ENCODE data around the gene HOXA3.

HOXA3 gene

DNA sequence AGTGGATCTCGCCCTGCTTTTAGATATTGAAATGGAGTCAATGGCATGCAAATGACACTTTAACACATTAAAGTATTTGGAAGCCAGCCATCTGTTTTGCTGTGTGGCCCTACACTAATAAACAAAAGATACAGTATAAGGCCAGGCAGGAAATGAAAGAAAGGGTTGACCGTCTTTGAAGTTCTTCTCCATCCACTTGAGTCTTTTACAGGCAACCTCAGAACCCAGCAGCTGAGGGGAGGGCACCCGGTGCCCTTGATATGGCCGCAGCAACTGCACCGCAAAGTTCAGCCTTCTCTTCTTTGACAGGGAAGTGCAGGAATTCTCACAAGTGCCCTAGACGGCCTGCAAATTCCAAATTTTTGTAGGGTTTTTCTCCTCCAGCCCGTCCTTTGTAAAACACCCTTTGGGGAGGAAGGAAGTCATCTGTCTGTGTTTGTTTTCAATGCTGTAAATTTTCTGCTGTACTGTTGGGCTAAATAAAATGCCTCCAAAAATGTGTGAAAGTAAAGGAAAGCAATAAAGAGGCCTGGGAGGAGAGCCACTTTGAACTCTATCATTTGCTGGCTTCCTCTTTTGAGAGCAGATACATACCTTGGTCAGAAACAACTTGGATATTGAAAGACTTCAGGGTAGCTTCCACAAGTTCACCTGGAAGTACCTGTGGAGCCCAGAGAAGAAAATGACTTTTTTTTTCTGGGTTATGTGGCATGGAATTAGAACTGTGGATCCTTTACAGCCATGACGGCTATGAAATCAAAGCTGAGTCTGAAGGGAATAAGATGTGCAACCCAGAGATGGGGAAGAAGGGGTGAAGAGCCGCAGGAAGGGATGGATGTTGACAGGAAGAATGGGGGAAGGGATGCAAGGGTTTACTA, 60.2 kb downstream of the HOXA3 start:
- H3K9me3 Mint-ChIP-seq = no peaks in the 10 kb centered on the region
- H3K27ac Mint-ChIP-seq = no peak overlapping the region
- peaks cover 86% of the 10 kb centered on the region for H3K27me3 Mint-ChIP-seq
- intact Hi-C loops (cut with micrococcal nuclease) = loop anchor here (10.0 kb wide), 2 partner anchors 63 to 1227 kb away; partner anchors contain the start of genes HOXA3 and HOXA7
- peaks cover 15% of the 10 kb centered on the region for H3K36me3 Mint-ChIP-seq (ENCODE audit: low read depth)
- H3K4me3 Mint-ChIP-seq = no peak overlapping the region
- peaks cover 37% of the 10 kb centered on the region for H3K4me1 Mint-ChIP-seq (ENCODE audit: low read depth)

DNA sequence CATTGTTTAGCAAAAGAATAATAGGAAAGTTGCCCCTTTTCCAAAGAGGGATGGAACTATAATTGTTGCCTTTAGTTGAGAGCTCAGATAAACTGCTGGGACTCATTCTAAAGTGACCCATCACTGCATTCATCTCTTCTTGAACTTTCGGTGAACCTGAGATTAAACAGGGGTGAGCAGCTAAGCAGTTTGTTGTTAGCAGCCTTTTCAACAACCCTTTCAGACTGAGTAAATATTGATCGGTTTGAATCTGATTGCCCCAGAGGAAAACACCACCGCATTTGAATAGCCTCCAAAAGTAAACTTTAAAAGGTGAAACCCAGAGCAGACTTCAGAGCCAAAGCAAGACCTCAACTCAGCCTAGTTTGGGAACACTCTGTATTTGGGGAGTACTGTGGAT, 61.3 kb downstream of the HOXA3 start:
- Mint-ChIP-seq H3K36me3 (ENCODE audit: low read depth) (peaks cover 4% of the 10 kb centered on the region), H3K4me3 (no peak overlapping the region), H3K9me3 (no peaks in the 10 kb centered on the region), H3K4me1 (ENCODE audit: low read depth) (peaks cover 32% of the 10 kb centered on the region), H3K27me3 (peaks cover 90% of the 10 kb centered on the region), H3K27ac (no peak overlapping the region)
- intact Hi-C loops (cut with micrococcal nuclease) = loop anchor here (10.0 kb wide), 2 partner anchors 64 to 1226 kb away; partner anchors contain the start of genes HOXA3 and HOXA7

DNA sequence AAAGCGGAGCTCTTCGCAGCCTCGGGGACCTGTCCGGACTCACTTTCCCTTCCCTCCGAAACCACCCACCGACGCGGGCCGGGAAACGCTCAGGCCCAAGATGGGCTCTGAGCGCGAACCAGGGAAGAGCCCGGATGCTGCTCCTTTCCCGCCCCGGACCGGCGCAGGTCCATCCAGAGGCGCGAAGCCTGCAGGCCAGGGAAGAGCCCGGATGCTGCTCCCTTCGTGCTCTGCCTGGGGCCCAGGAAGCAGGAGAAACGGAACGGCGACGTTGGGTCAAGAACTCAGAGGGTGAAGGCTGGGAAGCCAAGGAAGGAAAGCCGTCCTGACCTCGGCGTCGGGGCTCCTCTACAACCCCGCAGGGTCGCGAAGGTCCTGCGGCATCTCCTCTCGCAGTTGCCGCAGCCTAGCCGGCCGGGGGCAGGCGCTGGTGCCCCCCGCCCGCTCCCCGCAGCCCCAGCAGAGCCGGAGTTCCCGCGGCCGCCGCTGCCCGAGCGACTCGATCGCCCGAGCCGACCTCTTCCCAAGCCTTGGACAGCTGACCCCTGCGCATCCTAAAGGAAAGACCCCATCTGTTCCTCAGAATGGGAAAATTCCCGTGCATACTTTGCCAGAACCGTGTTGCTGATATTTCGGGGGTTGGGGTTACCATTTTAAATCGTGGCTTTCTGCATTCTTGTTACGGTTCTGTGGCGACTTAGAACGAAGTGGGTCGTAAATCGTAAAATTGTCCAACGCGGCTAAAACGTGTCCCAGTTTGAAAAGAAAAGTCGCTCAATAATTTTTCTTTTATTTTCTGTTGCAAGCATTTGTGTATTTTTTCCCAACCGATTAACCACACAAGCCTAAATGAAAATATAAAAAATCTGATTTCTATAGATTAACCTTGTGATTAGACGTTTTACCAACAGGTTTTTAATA, 64.1 kb downstream of the HOXA3 start:
- H3K36me3 Mint-ChIP-seq (ENCODE audit: low read depth) = no peaks in the 10 kb centered on the region

DNA sequence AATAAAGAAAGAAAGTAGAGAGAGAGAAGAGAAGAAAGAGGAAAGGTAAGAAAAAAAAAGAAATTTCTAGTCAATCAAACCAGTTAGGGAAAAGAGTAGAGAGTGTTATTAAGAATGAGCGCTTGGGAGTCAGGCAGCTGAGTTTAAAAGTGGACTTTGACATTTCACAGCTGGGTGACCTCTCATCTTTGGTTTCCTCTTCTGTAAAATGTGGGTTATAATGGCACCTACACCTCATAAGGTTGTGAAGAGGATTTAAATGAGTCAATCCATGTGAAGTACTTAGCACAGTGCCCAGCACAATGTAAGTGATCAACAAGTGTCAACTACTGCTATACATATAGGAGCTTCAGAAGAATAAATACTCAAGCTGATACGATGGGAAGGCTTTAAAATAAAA, 68.7 kb downstream of the HOXA3 start:
- H3K4me3 Mint-ChIP-seq = no peak overlapping the region
- no peak overlapping the region for H3K27ac Mint-ChIP-seq
- H3K27me3 Mint-ChIP-seq = peaks cover 29% of the 10 kb centered on the region
- intact Hi-C loops (cut with micrococcal nuclease) = no loop called here
- H3K4me1 Mint-ChIP-seq (ENCODE audit: low read depth) = peaks cover 15% of the 10 kb centered on the region
- H3K36me3 Mint-ChIP-seq (ENCODE audit: low read depth) = no peaks in the 10 kb centered on the region
- no peaks in the 10 kb centered on the region for H3K9me3 Mint-ChIP-seq

More for the DNA sequence above, 64.1 kb downstream of the HOXA3 start:
- Mint-ChIP-seq H3K4me3 (peak overlapping the region; percentile 60), H3K27me3 (peaks cover 72% of the 10 kb centered on the region), H3K27ac (peak overlapping the region; percentile 51), H3K9me3 (no peaks in the 10 kb centered on the region), H3K4me1 (ENCODE audit: low read depth) (peaks cover 15% of the 10 kb centered on the region)
- intact Hi-C loops (cut with micrococcal nuclease) = no loop called here

DNA sequence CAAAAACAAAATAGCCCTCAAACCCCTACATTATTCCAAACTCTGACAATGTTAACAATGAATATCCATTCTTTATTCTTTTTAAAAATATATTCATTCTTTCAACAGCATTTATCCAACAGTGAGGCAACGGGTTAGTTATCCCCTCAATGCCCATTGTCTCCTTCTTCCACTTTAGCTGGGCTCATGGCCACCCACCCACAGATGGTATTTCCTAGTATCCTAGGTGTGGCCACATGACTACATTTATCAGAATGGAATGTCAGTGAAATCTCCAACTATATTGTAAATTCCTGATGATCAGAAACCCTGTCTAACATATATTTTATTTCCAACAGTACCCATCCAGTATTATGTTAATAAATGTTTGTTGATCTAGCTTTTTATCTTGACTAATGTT, 70.2 kb downstream of the HOXA3 start:
- Mint-ChIP-seq H3K9me3 (no peaks in the 10 kb centered on the region), H3K27ac (no peak overlapping the region), H3K4me1 (ENCODE audit: low read depth) (peaks cover 10% of the 10 kb centered on the region), H3K27me3 (peaks cover 14% of the 10 kb centered on the region), H3K36me3 (ENCODE audit: low read depth) (no peaks in the 10 kb centered on the region), H3K4me3 (no peak overlapping the region)
- intact Hi-C loops (cut with micrococcal nuclease) = no loop called here

DNA sequence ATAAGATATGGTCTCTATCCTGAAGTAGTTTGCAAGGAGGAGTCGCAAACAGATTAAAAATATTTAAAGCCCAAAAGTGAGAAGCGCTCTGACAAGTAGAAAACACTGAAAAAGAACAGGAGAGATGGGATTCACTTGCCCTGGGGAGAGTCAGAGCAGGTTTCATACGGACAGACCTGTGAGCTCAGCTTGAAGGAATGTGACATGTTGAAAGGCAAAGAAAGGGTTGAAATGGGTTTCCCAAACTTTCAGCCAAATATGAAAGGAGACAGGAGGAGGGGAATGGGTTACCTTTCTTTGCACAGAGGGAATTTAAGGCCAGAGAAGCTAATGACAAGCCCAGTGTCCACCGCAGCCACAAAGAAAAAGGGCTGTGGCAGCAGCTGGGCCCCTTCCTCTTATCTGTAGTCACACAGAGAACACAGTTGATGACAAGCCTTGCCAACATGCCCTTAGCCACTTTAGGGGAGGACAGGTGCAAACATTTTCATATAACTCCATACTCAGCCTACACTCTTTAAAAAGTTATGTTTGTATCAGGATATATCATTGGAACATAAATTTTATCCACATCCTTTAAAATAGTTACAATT, 71.4 kb downstream of the HOXA3 start:
- no peaks in the 10 kb centered on the region for H3K36me3 Mint-ChIP-seq (ENCODE audit: low read depth)
- no peaks in the 10 kb centered on the region for H3K9me3 Mint-ChIP-seq
- peaks cover 7% of the 10 kb centered on the region for H3K27me3 Mint-ChIP-seq
- no peak overlapping the region for H3K27ac Mint-ChIP-seq
- peaks cover 10% of the 10 kb centered on the region for H3K4me1 Mint-ChIP-seq (ENCODE audit: low read depth)
- H3K4me3 Mint-ChIP-seq = no peak overlapping the region
- intact Hi-C loops (cut with micrococcal nuclease) = no loop called here

DNA sequence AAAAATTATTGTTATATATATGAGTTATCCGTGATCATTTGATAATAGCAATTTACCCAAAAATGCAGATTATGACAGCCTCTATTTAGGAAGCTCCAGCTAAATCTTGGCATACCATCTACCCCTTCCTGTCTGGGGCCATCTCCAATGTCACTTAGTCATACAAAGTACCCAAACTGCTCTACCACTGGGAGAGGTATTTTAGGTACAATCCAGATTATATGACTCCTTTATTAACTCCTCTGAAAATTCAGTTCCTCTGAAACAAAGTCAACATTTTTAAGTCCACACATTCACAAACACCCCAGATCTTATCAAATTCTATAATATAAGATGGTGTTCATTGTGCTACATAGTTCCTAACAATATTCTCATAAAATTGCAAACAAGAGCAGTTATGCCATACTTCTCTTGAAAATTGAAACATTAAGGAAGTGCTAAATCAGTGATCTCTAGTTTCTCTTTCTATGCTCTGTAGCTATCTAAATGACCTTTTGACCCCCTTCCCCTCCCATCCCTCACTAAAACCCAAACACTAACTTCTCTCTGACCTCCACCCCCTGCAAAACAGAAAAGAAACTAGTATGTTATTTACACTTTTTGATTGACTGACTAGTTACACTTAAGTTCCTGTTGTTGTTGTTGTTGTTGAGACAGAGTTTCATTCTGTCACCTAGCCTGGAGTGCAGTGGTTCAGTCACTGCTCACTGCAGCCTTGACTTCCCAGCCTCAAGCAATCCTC, 73.0 kb downstream of the HOXA3 start:
- H3K27me3 Mint-ChIP-seq = peaks cover 4% of the 10 kb centered on the region
- H3K27ac Mint-ChIP-seq = peak overlapping the region; percentile 43
- no peak overlapping the region for H3K4me3 Mint-ChIP-seq
- no peaks in the 10 kb centered on the region for H3K36me3 Mint-ChIP-seq (ENCODE audit: low read depth)
- H3K4me1 Mint-ChIP-seq (ENCODE audit: low read depth) = peaks cover 10% of the 10 kb centered on the region
- no peaks in the 10 kb centered on the region for H3K9me3 Mint-ChIP-seq
- intact Hi-C loops (cut with micrococcal nuclease) = no loop called here

DNA sequence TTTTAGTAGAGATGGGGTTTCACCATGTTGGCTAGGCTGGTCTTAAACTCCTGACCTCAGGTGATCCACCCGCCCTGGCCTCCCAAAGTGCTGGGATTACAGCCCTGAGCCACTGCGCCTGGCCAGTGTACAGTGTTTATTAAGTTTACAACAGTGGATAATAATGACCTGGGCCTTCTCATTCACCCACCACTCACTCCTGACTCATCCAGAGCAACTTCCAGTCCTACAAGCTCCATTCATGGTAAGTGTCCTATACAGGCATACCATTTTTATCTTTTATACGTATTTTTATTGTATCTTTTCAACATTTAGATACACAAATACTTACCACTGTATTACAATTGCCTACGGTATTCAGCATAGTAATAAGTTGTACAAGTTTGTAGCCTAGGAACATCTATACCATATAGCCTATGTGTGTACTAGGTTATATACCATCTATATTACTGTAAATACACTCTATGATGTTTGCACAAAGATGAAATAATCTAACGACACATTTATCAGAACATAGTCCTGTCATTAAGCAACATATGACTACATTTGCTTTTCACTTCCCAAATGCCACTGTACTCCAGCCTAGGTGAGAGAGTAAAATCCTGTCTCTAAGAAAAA, 73.7 kb downstream of the HOXA3 start:
- Mint-ChIP-seq H3K27ac (no peak overlapping the region), H3K4me3 (no peak overlapping the region), H3K36me3 (ENCODE audit: low read depth) (no peaks in the 10 kb centered on the region), H3K27me3 (peaks cover 4% of the 10 kb centered on the region), H3K4me1 (ENCODE audit: low read depth) (peaks cover 10% of the 10 kb centered on the region), H3K9me3 (no peaks in the 10 kb centered on the region)
- intact Hi-C loops (cut with micrococcal nuclease) = no loop called here

DNA sequence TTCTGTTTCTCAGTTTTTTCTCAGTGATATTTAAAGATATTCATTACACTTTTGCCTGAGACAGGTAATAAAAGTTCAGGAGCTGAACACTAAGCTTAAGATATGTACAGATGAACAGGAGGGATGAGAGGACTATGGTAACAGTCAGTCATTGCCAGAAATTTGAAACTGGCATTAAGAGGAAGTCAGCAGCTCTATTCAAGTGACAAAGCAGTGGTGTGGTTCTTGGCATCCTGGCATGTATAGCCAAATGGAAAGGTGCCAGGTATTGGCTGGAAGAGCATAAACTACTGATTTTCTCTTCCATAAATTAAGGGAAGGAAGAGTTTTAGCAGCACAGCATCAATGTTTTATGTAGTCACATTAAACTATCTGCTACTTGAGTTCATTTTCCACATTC, 79.3 kb downstream of the HOXA3 start:
- intact Hi-C loops (cut with micrococcal nuclease) = no loop called here
- no peak overlapping the region for H3K4me3 Mint-ChIP-seq
- H3K27me3 Mint-ChIP-seq = no peaks in the 10 kb centered on the region
- no peak overlapping the region for H3K27ac Mint-ChIP-seq
- no peaks in the 10 kb centered on the region for H3K9me3 Mint-ChIP-seq
- H3K36me3 Mint-ChIP-seq (ENCODE audit: low read depth) = no peaks in the 10 kb centered on the region
- H3K4me1 Mint-ChIP-seq (ENCODE audit: low read depth) = no peaks in the 10 kb centered on the region

DNA sequence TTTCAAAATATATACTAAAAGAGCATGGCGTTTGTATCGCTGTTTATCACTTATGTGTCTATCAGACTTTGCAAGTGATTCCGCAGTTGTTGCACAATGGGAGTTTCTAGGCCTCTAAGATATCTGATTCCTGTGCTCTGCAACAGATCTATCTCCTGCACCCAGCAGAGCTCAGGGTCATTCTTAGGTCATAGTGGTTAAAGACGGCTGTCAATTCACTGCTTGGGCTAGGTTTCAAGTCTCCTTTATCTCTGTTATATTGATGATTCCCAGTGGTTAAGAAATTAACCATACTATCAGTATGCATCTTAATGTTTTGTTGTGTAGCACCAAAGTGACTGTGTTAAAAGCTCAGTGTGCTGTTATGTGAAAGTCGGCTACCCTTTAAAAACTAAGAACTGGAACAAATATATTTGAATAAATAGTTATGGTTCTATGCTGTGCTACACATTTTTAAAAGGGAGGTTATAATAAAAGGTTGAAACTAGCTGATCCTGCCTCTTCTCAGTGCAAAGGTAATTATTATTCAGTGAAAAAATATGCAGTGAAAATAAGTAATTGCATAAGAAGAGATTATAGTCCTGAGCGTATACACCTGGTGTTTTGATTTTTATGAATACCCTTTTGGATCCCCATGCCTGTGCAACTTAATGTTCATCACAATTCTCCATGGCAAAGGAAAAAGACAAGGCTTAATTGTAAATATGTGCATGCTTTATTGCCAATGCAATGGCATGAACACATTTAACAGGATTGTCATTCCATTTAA, 80.6 kb downstream of the HOXA3 start:
- peaks cover 9% of the 10 kb centered on the region for H3K4me1 Mint-ChIP-seq (ENCODE audit: low read depth)
- H3K27ac Mint-ChIP-seq = no peak overlapping the region
- intact Hi-C loops (cut with micrococcal nuclease) = no loop called here
- no peaks in the 10 kb centered on the region for H3K9me3 Mint-ChIP-seq
- H3K4me3 Mint-ChIP-seq = no peak overlapping the region
- H3K36me3 Mint-ChIP-seq (ENCODE audit: low read depth) = no peaks in the 10 kb centered on the region
- H3K27me3 Mint-ChIP-seq = no peaks in the 10 kb centered on the region

DNA sequence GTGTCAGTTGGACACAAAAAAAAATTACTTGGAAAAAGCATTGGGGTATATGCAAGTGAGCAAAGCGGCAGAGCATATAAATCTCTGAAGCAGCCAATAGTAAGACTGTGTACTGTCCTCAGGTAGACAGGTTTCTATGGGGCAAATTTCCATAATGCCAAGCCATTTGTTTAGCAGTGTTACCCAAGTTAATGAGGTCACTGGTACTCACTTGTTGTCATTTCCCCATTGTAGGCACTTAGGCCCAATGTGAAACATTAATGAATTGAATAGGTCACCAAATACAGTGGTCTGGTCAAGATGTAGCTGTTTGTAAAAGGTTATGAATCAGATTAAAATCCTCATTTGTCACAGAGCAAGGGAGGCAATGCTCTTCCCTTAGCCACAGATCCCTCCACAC, 84.1 kb downstream of the HOXA3 start:
- no peak overlapping the region for H3K4me3 Mint-ChIP-seq
- no peak overlapping the region for H3K27ac Mint-ChIP-seq
- H3K4me1 Mint-ChIP-seq (ENCODE audit: low read depth) = peaks cover 11% of the 10 kb centered on the region
- H3K9me3 Mint-ChIP-seq = no peaks in the 10 kb centered on the region
- peaks cover 1% of the 10 kb centered on the region for H3K27me3 Mint-ChIP-seq
- intact Hi-C loops (cut with micrococcal nuclease) = no loop called here
- no peaks in the 10 kb centered on the region for H3K36me3 Mint-ChIP-seq (ENCODE audit: low read depth)

DNA sequence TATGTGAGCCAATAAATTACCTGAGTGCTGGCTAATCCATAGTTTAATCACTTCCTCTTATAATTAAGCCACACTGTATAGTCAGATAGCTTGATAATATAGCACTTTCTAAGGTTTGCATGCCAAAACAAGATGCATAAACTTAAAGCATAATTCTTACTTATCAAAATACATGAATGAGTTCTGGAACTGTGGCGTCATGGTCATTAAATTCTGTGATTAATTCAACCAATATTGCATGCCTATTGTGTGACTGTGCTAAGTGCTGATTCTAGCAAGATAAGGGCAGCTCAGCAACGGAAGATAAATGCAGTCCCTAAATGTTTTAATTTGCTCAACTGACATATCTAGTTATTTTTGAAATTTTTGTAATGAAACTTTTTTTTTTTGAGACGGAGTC, 86.2 kb downstream of the HOXA3 start:
- H3K27ac Mint-ChIP-seq = no peak overlapping the region
- peaks cover 3% of the 10 kb centered on the region for H3K27me3 Mint-ChIP-seq
- H3K9me3 Mint-ChIP-seq = no peaks in the 10 kb centered on the region
- intact Hi-C loops (cut with micrococcal nuclease) = no loop called here
- H3K36me3 Mint-ChIP-seq (ENCODE audit: low read depth) = no peaks in the 10 kb centered on the region
- H3K4me1 Mint-ChIP-seq (ENCODE audit: low read depth) = peaks cover 11% of the 10 kb centered on the region
- no peak overlapping the region for H3K4me3 Mint-ChIP-seq

Data from dendritic cell treated with granulocyte-macrophage colony-stimulating factor and Interleukin-4, amounts not matched to agents 40 ng/mL and 50 ng/mL, for 4 days (primary cell).